Measurements from ENCODE around the gene COX4I1.

COX4I1 gene

GRCh38 chr16:85844169-85844481 is 44.6 kb downstream of the COX4I1 start:
- no peak for DNase-seq

GRCh38 chr16:85844786-85845185 is 45.3 kb downstream of the COX4I1 start:
- no peak for DNase-seq

- DNase-seq: no peak
Measured at GRCh38 chr16:85845266-85845665, 45.8 kb downstream of the COX4I1 start.

DNA sequence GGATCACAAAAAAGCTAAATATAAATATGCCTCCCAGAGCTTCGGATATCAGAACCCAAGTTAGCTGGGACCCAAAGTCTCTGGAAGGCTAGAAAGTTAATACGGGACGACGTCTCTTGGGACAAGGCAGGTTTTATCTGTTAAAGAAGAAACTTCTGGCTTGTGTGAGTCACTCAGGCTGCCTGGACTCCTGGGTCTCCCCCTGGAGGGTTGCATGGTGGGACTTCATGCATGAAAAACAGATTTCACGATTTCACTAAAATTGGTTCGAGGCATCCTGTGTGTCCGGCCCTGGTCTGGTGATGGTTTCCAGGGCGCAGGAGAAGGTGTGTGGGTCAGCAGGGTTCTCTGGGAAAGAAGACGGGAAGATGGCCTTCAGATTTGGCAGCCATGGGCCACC is 47.0 kb downstream of the COX4I1 start:
- DNase-seq: no peak

DNA sequence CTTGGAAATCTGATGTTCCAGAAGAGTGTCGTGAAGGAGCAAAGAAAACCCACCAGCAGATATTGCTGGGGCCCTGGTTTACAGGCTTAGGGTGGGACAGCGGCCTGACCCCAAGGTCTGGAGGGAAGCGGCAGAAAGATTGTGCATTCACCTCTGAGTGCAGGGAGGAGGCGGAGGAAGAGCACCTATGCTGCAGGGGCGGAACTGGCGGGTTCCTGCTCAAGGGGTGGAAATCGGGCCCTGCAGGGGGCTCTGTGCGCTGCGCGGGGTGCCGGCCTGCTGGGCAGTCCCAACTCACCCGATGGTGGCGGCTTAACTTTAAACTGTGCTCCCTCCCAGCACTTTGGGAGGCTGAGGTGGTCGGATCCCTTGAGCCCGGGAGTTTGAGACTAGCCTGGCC is 47.5 kb downstream of the COX4I1 start:
- no peak for DNase-seq

DNA sequence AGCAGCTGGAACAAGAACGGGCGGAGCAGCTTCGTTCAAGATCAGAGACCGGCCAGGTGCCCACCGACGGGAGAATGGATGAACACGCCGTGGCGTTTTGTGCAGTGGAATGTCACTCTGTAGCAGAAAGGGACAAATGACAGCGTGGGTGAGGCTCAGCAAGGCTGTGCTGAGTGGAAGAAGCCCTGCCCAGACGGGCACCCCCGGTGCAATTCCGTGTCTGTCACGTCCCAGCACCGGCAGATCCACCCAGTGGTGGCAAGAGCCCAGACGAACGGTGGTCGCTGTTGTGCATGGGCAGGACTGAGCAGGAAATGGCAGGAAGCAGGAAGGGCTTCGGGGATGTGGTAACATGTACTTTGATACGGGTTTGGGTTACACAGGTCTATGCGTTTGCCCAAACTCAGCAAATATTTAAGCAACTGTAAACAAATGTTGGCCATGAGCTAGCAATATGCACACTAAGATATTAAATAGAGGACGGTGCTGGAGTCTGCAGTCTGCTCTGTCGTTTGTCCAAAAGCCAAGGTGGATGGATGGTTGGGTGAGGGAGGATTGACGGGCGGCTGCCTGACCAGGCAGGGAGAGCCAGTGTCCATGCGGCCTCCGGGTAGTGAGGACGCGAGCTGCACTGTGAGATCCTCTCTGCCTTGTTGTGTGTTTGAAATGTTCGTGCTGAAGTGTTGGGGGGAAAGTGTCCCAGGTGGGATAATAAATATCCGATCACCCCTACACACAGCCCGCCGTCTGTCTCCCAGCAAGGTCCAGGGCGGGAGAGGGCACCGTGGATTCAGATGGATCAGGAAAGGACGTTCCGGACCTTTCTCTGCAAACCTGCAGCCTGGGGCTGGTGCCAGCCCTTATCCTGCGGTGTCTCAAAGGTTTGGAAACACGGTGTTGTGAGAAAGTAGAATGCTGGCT is 48.4 kb downstream of the COX4I1 start:
- no peak for DNase-seq

DNA sequence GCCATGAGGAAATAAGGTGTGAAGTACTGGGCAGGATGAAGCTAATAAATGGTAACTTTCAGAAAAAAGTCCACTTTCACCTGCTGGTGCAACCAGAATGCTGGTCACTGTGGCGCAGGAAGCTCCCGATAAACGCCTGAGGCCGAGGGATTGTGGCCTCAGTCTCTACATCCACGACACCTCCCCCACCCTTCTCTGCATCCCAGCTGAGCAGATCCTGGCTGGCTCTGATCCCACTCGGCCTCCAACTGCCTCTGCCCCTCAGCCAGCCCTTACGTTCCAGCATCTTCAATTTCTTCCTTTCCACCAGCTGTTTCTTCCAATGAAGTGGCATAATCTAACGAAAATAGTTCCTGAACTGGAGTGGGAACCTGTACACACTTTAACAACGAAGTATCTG is 49.5 kb downstream of the COX4I1 start:
- DNase-seq: no peak

DNA sequence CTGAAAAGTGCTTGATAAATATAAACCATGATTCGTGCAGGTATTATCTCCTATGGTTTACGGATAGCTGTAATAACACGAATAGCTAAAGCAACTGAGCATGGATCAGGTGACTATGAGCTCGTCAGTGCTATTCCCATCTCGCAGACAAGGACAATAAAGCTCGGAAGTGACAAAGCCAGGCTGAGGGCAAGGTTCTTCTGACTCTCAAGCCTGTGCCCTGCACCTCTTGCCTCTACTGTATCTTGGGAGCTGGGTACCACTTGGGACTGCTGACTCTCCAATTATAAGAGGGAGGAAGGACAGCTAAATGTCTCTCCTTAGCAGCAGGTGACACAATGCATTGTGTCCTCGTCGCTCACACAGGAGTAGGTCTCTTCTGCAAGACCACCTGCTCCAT is 49.9 kb downstream of the COX4I1 start:
- DNase-seq: no peak

DNA sequence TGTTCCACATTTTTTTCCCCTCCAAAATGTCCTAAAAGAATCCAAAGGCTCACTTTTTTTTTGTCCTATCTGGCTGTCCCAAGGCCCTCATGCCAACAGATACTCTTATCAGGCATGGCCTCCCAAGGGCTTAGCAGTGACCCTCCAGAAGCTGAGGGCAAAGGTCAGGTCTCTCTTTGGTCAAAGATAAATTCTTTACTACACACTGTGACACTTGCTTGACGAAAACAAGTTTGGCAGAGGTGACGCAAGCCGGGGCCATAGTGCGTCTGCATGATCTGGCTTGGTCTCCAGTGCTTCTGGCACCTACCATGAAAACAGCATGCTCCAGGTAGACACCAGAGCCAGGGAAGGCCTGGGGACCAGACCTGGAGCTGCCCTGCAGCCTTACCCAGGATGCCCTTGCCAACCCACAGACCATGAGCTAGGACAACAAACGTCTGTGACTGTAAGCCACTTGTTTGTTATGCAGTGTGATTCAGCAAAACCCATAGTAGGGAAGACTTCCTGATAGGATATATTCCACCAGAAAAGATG is 50.9 kb downstream of the COX4I1 start:
- no peak for DNase-seq

- DNase-seq: no peak
Measured at GRCh38 chr16:85851034-85851785, 51.7 kb downstream of the COX4I1 start.

GRCh38 chr16:85853547-85854545 is 54.4 kb downstream of the COX4I1 start:
- peak; percentile 76 for DNase-seq

DNA sequence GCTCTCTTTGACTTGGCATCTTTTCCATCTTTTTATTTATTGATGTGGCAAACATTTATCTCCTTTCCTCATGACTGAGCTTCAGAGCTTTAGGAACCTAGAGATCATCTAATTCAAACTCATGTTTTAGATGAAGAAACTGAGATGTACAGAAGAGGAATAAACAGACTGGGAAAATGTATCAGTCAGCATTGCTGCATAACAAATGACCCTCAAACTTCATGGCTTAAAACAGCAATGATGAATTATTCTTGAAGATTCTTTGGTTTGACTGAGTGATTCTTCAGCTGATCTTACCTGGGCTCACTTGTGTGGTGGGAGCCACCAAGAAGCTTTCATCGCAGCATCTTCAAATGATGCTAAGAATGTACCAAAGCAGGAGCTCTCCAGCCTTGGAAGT is 55.4 kb downstream of the COX4I1 start:
- DNase-seq: no peak

DNA sequence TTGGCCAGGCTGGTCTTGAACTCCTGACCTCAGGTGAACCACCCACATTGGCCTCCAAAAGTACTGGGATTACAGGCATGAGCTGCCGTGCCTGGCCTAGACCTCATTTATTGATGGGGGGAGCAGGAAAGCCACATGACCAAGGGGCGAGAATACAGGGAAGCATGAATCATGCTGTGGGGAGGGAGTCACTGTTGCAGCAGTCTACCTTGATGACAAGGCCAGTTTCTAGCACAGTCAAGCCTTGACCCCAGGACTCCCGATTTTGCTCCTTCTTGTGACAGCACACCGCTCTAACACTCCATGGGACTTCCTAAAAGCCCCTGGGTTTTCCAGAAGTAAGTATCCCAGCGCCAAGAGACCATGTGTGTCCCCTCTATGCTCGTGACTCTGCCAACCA is 56.6 kb downstream of the COX4I1 start:
- no peak for DNase-seq

GRCh38 chr16:85856585-85856984 is 57.1 kb downstream of the COX4I1 start:
- DNase-seq: no peak
